ENCODE results near the gene WDR20.
"Not testable (repeated sequence)": the region's sequence is repeated elsewhere in the genome, so short reads cannot be mapped to it uniquely, and the experiment has no call there.

WDR20 gene

DNA sequence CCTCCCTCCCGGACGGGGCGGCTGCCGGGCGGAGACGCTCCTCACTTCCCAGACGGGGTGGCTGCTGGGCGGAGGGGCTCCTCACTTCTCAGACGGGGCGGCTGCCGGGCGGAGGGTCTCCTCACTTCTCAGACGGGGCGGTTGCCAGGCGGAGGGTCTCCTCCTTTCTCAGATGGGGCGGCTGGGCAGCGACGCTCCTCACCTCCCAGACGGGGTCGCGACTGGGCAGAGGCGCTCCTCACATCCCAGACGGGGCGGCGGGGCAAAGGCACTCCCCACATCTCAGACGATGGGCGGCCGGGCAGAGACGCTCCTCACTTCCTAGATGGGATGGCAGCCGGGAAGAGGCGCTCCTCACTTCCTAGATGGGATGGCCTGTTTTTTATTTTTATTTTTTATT lies 33.0 kb downstream of the WDR20 start:
- not testable (repeated sequence) for FAIRE-seq

DNA sequence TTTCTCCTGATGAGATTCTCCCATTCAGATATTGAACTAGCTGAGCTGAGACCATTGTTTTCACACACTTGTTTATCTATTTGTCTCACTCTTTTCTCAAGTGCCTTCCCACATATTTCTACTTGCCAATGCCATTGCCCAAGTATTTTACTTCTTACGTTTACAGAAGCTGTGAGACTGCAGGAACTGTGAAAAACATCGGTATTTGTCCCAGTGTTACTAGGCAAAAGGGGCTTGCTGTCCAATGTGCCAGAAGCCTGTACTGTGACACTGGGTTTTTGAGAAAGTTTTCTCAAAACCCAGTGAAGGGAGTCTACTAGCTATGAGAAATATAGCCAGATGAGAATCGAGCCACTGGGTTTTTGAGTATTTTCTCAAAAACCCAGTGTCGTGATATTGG lies 37.5 kb downstream of the WDR20 start:
- FAIRE-seq: no peak

DNA sequence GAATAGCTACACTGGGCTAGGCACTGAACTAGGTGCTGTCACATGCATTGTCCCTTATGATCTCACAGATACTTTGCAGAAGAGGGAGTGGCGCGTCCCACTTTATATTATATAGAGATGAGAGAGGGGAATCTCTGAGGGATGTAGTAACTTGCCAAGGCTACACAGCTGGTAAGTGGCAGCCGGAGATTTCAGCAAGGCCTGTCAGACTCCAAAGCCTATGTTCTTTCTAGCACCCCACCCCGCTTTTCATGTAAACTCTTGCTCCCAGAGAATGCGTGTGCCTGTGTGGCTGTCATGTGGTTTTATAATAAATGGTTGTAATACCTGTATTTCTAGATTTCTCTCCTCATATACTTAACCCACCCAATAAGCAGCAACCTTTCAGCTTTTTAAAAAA lies 39.1 kb downstream of the WDR20 start:
- no peak for FAIRE-seq

DNA sequence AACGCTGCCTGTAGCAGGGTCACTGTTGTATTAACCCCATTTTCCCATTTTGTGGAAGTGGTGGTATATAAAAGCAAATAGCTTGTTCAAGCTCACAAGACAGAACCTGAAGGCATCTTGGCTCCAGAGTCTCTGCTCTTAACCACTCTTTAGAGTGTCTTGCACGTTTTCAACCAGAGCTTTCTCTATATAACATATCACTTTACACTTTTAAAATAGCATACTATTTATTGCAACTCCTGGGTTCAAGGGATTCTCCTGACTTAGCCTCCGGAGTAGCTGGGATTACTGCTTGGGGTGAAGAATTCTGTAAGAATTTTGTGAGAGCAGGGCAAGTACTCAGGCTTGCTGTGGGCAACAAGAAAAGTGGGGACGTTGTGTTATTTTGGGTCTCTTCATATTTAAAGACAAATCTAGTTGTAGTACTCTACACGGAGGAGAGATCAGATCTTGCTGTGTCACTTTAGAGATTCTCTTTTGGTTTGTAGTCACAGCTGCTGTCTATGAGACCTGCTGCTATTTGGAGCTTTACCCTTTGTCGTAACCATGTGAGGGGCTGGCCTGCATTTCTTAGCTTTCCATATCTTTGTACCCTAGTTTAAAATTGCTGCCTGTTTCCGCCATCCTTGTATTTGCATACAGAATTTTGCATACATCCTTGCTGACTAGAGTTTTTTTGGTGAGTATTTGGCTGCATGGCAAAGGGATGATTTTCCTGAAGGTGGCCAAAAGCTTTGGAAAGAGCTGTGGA lies 40.7 kb downstream of the WDR20 start:
- FAIRE-seq: no peak

DNA sequence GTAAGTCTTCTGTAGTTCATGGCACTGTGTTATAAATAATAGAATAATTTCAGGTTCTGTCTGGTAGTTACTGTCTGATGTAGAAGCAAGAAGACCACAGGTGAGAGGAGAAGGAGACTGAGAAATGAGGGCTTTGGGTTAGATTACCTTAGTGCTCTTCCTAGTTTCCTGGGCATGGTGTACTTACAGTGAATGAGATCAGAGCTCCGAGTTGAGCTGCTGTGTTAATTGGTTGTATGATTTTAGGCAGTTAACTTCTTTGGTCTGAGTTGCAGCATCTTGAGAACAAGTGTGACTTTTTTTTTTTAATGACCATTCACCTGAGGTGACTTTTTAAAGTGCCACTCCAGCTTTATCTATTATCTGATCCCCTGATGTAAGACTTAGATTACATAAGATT lies 41.5 kb downstream of the WDR20 start:
- no peak for FAIRE-seq

DNA sequence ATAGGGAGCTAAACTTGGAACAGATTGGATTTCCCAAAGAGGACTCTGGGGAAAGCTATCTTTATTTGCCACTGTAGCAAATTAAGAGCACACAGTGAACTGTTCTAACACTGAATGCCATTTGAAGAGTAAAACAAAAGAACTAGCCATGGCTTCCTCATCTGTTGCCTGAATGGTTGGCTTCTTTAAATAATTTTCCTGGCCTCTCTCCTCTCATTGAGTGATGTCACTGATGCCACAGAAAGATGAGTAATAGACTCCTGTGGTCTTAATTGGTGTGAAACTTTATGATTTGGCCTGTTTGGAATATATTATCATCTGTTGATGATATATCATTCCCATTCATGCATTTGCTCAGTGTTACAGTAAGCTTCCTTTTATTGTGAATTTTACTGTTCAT lies 42.5 kb downstream of the WDR20 start:
- no peak for FAIRE-seq

DNA sequence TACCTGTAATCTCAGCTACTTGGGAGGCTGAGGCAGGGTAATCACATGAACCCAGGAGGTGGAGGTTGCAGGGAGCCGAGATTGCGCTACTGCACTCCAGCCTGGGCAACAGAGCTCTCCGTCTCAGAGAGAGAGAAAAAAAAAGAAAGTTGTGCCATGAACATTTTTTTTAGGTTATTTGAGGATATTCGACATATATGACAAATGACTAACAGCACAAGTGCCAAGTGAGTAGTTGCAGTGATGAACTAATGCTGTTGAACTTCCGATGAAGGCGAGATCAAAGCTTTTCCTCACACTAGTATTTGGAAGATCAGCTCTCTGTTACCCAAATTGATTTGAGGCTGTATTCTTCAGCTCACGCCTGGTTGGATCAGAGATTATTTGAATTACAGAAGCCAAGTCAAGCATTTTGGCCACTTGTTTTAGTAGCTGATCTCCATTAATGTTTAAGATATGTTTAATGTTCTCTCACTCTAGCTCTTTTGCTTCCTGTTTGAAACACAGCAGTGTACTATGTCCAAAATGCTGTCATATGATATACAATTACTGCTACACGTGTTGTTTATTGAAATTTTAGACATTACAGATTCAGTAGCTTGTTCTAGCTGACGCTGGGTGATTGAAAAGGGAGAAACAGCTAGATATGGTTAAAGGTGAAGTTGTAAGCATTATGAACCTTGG lies 43.4 kb downstream of the WDR20 start:
- FAIRE-seq: no peak

DNA sequence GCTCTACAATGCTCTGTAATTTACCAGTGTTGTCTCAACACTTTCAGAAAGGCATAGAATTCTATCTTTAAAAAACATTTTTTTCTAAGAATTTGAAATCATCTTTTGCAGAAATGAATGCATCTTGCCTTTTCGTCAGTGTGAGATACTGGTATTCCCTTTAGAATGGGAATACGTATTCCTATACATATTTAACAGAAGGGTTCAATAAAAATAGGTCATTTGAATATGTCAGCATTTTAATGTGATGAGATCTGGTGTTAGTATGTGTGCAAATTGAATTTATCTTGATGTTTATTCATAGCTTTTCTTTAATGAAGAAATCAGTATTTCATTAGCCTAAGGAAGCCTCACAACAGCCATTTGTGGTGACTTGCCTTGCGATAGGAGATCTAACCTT lies 44.2 kb downstream of the WDR20 start:
- no peak for FAIRE-seq

DNA sequence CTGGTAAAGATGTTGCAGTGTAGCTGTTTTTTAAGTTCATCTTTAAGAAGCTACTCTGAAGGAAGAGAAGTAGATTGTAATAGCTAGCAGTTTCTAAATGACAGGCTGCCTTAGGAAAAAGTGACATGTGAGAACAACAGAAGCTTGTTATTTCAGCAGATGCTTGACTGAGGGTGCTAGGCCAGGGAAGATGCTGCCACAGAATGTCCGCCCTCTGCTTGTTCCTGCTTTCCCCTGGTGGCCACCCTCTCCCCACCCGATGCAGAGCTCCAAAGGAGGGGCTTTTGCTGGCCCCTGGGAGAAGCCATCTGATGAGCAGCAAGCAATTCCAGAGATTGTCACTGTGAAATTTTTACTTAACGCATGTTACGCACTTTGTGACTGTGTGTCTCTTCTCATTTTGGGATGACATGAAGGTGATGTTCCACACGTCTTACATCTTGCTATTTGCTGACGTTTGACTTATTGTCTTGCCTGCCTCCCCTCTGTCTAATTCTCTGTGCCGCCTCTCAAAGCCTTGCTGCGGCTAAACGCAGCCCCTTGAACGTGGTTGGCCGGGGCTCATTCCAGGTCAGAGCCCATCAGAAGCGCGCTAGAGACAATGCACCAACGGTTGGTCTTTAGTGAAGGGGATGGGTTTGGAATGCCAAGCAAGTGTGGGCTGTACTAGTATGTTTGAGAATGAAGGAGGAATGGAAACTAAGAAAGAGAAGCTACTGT lies 44.8 kb downstream of the WDR20 start:
- no peak for FAIRE-seq

DNA sequence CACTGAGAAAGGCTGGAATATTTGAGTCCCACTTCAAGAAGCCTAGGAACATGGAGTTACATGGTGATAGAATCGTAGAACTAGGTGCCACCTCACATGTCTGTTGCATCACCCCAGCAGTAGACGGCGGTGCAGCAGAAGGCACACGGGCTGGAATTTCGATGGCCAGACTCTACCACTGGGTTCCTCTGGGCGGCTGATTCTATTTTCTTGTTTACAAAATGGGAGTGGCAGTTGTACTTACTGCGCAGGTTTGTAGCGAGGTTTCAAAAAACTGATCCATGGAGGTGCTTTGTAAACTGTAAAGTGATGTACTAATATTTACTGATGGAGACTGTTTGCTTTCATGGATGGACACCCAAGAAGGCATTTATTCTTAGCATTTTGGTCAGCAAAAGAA lies 45.7 kb downstream of the WDR20 start:
- FAIRE-seq: no peak

DNA sequence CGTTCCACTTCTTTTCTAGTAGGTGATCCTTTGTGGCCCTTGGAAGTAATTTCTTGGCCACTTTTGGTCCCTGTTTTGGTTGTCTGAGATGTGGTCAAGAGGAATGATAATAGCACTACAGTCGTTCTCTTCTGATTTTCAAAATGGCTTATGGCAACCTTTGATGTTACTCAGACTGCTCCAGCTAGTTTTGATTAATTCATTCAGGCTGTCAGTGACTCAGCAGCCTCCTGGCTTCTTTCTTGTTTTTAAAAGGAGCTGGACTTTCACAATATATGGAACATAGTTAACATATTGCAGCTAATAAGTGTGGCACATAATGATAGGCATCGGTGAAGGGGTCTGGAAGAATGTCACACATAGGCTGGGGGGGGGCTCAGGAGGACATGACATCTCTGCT lies 47.3 kb downstream of the WDR20 start:
- FAIRE-seq: no peak

DNA sequence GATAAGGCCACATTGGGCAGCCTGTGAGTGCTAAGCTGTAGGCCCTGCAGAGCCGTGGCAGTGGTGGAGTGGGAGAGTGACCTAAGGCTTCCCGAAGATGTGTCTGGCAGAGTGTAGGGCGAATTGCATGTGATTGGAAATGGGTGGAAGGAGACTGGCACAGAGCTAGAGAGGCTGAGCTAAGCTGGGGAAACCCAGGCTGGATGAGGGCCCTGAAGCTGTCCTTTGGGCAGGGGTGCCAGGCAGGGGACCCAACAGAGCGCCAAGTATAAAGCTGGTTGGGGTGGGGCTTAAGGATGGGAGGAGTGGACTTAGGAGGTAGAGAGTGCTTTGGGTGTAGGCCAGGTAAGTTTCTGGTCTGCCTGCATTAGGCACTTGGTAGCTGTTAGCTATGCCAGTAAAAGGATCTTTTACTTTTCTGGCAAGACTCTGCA lies 47.9 kb downstream of the WDR20 start:
- no peak for FAIRE-seq

DNA sequence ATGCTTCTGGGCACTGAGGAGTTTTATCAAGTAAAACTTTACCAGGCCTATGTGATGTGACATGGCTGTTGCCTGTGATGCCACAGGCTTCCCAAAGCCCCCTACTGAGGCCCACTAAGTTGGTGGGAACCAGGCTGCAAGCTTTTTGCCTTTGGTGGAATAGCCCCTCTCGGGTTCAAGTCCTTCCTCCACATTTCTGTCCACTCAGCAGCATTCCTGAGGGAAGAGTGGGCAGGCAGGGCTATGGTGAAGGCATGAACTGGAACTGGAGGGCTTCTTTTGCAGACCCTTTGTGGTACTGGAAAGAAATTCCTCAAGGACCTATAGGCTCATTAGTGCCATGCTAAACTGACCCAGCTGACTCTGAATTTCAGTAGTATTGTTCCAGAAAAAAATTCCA lies 48.5 kb downstream of the WDR20 start:
- FAIRE-seq: no peak

DNA sequence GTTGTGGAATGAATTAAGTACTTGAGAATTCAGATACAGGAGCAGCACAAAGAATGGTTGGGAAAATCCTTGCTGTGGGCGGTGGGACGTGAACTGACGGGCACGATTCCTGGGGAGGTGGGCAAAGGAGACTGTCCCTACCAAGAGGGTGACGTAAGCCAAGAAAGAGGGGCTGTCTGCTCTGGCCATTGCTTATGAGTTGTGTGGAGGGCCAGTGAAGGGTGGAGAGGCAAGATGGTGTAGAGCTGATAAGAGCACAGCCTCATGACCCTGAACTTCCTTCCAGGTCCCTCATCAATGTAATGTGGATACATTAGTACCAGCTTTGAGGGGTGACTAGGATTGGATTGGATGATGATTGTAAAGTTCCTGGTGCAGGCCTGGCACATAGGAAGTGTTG lies 50.2 kb downstream of the WDR20 start:
- FAIRE-seq: no peak

DNA sequence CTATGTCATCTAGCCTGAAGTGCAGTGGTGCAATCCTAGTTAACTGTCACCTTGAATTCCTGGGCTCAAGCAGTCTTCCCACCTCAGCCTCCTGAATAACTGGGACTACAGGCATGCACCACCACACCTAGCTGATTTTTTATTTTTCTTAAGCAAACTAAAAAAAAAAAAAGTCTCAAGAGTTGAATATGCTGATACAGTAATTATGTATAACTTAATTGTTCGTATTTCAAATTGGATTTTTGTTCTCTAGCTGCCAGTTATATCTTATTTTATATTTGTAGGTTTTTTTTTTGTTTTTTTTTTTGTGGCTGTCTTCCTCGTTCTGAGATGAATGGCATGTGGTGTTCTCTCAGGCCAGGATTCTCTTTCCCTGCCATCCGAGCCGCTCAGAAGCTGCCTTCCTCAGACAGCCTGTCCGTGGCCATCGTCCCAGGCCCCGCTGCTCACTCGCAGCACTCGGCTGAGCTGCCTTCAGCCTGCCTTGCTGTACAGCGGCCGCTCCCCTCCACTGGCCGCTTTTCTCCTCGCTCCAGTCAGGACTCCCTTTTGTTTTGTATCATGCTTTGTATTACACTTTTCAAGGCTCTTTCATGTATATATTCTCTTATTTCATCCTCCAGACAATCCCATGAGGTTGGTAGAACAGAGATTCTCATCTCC lies 53.3 kb downstream of the WDR20 start:
- peak; percentile 72 for FAIRE-seq

DNA sequence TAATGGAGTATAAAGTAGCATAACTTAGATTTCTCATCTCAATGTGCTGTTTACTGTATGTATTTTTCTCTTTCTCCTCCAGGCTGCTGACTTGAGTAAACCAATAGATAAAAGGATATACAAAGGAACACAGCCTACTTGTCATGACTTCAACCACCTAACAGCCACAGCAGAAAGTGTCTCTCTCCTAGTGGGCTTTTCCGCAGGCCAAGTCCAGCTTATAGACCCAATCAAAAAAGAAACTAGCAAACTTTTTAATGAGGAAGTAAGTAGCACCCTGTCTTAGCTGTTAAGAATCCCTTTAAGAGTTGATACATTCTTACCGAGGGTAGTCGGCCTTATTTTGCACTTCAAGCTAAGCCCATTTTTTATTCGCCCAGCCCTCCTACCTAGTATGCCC lies 55.2 kb downstream of the WDR20 start:
- no peak for FAIRE-seq

DNA sequence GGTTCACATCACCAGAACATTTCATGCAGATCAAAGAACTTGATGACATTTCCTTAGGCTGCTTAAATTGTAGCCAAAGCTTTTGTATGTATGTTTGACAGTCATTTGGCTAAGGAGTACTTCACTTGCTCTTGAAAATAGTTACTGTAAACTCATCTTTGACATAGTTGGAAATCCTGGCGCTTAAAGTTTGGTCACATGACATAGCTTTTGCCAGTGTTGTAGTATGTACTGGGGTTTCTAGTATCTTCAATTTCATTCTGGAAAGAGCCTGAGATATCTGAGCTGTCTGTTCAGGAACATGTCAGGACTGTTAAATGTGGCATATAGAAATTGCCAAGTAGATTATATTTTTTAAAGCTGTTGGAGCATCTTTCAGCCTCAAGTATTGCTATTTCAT lies 55.7 kb downstream of the WDR20 start:
- no peak for FAIRE-seq

DNA sequence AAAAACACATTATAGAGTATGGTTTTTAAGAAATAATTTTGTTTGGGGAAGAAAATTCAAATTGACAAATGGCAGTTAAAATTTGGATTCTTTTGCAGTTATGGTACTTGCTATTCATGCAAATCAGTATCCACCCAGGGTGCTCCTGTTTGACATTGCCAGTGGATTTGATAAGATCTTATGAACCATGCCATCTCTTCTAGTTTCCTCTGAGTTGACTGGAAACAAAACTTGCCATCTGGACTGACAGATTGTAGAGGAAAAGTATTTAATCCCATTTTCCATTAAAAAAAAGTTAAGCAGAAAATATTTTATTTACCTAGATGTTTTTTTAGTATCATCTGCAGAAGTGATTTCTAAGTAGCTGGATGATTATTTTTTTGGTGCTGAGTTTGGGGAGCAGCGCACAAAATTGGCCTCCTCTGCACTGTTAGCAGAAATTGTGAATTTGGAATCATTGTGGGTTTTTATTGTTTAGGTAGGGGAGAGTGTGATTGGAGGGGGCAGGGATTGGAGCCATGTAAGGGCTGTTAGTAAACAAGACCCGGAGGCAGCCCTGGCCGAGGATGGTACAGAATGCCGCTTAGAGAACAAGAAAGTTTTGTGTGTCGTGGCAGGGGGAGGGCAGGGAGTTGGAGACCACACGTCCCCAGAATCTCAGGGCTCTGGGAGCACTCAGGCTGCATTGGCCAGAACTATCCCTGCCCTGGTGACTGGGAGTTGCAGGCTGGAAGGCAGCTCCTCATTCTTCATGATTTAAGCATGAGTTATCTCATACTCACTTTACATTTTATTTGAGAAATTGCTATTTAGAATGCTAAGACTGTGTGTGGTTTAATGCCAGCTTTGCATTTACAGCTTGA lies 56.6 kb downstream of the WDR20 start:
- no peak for FAIRE-seq

DNA sequence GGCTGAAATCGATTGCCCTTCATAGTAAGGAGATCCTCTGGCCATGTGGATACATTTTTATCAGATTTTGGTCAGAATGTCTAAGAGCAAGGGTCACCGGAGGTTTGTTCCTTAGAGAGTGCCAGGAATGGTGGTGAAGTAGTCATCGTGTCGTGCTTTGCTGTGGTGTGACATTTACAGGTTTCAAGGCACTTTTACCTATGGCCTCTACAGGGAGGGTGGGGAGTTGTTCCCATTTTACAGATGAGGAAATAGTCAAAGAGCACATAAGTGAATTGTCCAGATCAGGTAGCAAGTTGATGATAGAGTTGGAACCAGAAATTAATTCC lies 57.2 kb downstream of the WDR20 start:
- FAIRE-seq: no peak

DNA sequence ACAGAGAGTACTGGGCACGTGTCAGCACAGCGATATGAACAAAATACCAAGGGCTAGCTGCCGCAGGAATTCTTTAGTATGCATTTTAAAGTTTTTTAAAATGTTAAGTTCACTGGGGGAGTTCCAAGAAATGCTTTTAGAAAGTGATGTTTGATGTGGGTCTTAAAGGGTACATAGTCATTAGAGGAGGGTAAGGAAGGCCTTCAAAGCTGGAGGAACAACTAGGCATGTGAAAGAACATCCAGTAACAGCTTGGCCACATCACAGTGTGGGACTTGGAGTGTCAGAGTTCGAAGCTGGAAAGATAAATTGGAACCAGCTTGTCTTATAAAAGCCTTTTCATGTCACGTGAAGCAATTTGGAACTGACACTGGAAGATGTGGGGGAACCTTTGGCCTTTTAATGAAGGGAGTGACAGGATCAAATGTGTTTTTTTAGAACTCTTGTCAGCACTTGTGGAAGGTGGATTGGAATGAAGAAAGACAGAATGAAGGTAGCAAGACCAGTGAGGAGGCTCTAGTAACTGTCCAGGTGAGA lies 57.7 kb downstream of the WDR20 start:
- FAIRE-seq: no peak

DNA sequence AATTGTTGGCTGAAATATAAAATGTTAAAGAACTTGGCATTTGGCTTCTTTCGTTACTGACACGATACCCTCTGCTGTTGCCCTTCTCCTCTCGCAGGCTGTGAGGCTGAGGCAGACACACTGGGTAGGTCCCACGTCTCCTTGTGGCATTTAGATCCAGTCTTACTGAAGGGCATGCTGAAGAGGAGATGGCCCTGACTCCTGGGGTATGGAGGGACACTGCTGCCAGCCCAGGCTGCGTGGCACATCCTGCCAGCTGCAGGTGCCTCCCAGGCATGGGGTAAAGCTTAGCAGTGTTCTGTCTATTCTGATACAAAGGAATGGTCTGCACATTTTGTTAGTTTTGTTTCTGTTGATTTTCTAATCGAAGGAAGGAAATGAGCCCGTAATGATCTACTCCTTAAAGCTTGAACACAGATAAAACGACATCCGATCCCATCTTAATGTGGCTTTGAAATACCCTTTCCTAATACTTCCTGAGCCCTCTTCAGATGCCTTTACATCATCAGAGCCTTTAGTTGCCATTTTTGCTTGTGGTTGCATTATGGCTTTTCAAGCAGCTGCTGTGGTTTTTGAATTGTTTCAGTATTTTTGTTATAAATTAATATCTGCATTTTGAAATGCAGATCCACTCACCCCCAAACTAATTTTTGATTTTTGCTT lies 61.1 kb downstream of the WDR20 start:
- no peak for FAIRE-seq

DNA sequence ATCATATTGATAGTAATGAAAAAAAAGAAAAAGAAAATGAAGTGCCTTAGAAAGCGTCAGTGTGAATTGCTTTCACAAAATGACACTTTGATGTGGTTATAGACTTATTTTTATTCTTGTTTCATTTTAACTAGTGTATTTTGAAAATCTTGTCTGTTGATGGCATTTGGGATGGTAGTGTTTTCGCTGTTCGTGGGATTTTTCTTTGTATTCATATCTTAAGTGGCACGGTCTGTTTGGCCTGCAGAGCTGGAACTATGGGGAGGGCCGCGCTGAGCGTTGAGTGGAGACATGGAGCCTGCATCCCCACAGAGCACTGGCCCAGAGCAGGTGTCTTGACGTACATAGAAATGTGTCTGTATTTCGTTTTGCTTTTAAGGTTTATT lies 61.6 kb downstream of the WDR20 start:
- FAIRE-seq: no peak

Data from G401.6 (cell line).